A549 (cell line): ENCODE results near the gene NTM. TPM values are rescaled to one million over a fixed set of nuclear protein-coding genes. Genes with fewer than 3 reads are reported as not detected.

Source experiments
- ATAC-seq, 2 experiments: fragments of 200-7000 bp in 1 of 2; fragments of >200 bp in 1 of 2; cut with Nextera tagmentation in 1 of 2; cut with Tn5 transposase in 1 of 2; 3 replicates each; pipeline versions ENCODE4 v1.8.0 to v1.9.1; 2018 to 2020; ENCODE audit warnings: mild to moderate bottlenecking in 1 of 2, moderate library complexity in 1 of 2
- CTCF ChIA-PET: fragments of 300-600 bp; sonication (Branson Sonifier 250); formaldehyde crosslinking; extraction: SDS; loops from one replicate; lab custom pipeline; 2021; ENCODE audit warnings: antibody characterized with exemption, inconsistent platforms; lab: Yijun Ruan, JAX
- POLR2A ChIA-PET: fragments of 350-600 bp; formaldehyde crosslinking; extraction: SDS; loops from one replicate; lab custom pipeline; 2021; ENCODE audit warnings: antibody characterized with exemption, inconsistent platforms; lab: Yijun Ruan, JAX
- DNase-seq, 2 experiments: peaks; one replicate each; pipeline versions ENCODE4 v3.0.0 to v3.0.0-alpha.2; 2011 to 2016; ENCODE audit warnings: low read depth in 1 of 2, low spot score in 1 of 2
- FAIRE-seq: peaks from 2 replicates; lab custom pipeline; 2011; peaks lifted over from hg19 to GRCh38; lab: Jason Lieb, UNC
- H3K27ac ChIP-seq, 2 experiments: fragments of >200 bp; sonication (Bioruptor Twin); formaldehyde crosslinking; 3 replicates each; pipeline ENCODE4 v1.5.1; 2016 to 2017
- H3K4me1 ChIP-seq: fragments of >200 bp; sonication (Bioruptor Twin); formaldehyde crosslinking; 3 replicates; pipeline ENCODE4 v1.6.1; 2016
- H3K4me2 ChIP-seq: fragments of >200 bp; sonication (Bioruptor Twin); formaldehyde crosslinking; 3 replicates; pipeline ENCODE4 v1.6.1; 2016
- H3K4me3 ChIP-seq: fragments of >200 bp; sonication (Bioruptor Twin); formaldehyde crosslinking; 3 replicates; pipeline ENCODE4 v1.5.1; 2016
- H3K9me3 ChIP-seq: fragments of >200 bp; sonication (Bioruptor Twin); formaldehyde crosslinking; 3 replicates; pipeline ENCODE4 v1.6.1; 2016
- CEBPB ChIP-seq, 2 experiments: fragments of >200 bp in 1 of 2; sonication (Bioruptor Twin) in 1 of 2; formaldehyde crosslinking in 1 of 2; IDR thresholded peaks; 2 replicates each; pipeline ENCODE4 v1.6.1; 2012 to 2016
- CHD4 ChIP-seq: fragments of 200-600 bp; sonication (generic); IDR thresholded peaks from 2 replicates; pipeline ENCODE4 v1.6.1; 2016; ENCODE audit warnings: antibody characterized with exemption, mild to moderate bottlenecking, borderline replicate concordance
- EHF ChIP-seq: fragments of 250-450 bp; sonication (Bioruptor Pico); IDR thresholded peaks from 2 replicates; pipeline ENCODE4 v1.5.0; 2020; ENCODE audit warnings: mild to moderate bottlenecking
- EHMT2 ChIP-seq: fragments of 200-600 bp; sonication (generic); IDR thresholded peaks from 2 replicates; pipeline ENCODE4 v1.6.1; 2016; ENCODE audit warnings: antibody characterized with exemption, low read depth, mild to moderate bottlenecking, moderate library complexity
- EP300 ChIP-seq, 2 experiments: fragments of >200 bp; sonication (Bioruptor Twin); formaldehyde crosslinking; IDR thresholded peaks; 2 replicates in 1 of 2; 3 replicates in 1 of 2; pipeline ENCODE4 v1.6.1; 2016 to 2017
- FOSL2 ChIP-seq, 2 experiments: fragments of 450-650 bp in 1 of 2; fragments of >200 bp in 1 of 2; sonication (Bioruptor Twin) in 1 of 2; formaldehyde crosslinking; IDR thresholded peaks; 2 replicates each; pipeline versions ENCODE4 v1.5.0 to v1.6.1; 2016 to 2020; ENCODE audit warnings: mild to moderate bottlenecking in 1 of 2, moderate library complexity in 1 of 2
- HEYL ChIP-seq: fragments of 250-450 bp; sonication (Bioruptor Pico); IDR thresholded peaks from 2 replicates; pipeline ENCODE4 v1.8.0; 2021; ENCODE audit warnings: mild to moderate bottlenecking, moderate library complexity
- HOXB5 ChIP-seq: fragments of 250-450 bp; sonication (Bioruptor Pico); IDR thresholded peaks from 2 replicates; pipeline ENCODE4 v1.5.0; 2020; ENCODE audit warnings: mild to moderate bottlenecking, moderate library complexity
- JUN ChIP-seq, 2 experiments: fragments of >200 bp; sonication (Bioruptor Twin); formaldehyde crosslinking; IDR thresholded peaks; 2 replicates in 1 of 2; 3 replicates in 1 of 2; pipeline ENCODE4 v1.6.1; 2016 to 2017
- KDM1A ChIP-seq: fragments of 200-600 bp; sonication (generic); IDR thresholded peaks from 2 replicates; pipeline ENCODE4 v1.6.1; 2016; ENCODE audit warnings: low read depth, mild to moderate bottlenecking
- MYC ChIP-seq: IDR thresholded peaks from 2 replicates; pipeline ENCODE4 v1.6.1; 2012; ENCODE audit warnings: mild to moderate bottlenecking, inconsistent platforms, low read length, improper control_type of control experiment, borderline replicate concordance
- NPAS2 ChIP-seq: fragments of 250-450 bp; sonication (Bioruptor Pico); IDR thresholded peaks from 2 replicates; pipeline ENCODE4 v1.8.0; 2022; ENCODE audit warnings: mild to moderate bottlenecking, moderate library complexity, borderline replicate concordance
- NR3C1 ChIP-seq: fragments of >200 bp; sonication (Bioruptor Twin); formaldehyde crosslinking; IDR thresholded peaks from 3 replicates; pipeline ENCODE4 v1.6.1; 2017
- POLR2AphosphoS2 ChIP-seq: conservative IDR thresholded peaks from 2 replicates; pipeline ENCODE4 v1.6.1; 2012; ENCODE audit warnings: low read length, improper control_type of control experiment, inconsistent platforms
- RAD21 ChIP-seq, 2 experiments: fragments of >200 bp in 1 of 2; sonication (Bioruptor Twin) in 1 of 2; formaldehyde crosslinking in 1 of 2; IDR thresholded peaks in 1 of 2; conservative IDR thresholded peaks in 1 of 2; 2 replicates in 1 of 2; 3 replicates in 1 of 2; pipeline ENCODE4 v1.6.1; 2012 to 2018; ENCODE audit warnings: inconsistent platforms in 1 of 2
- RARB ChIP-seq: fragments of 250-450 bp; sonication (Bioruptor Pico); IDR thresholded peaks from 2 replicates; pipeline ENCODE4 v1.8.0; 2021; ENCODE audit warnings: mild to moderate bottlenecking, moderate library complexity
- RNF2 ChIP-seq: fragments of 200-600 bp; sonication (generic); IDR thresholded peaks from 2 replicates; pipeline ENCODE4 v1.6.1; 2016; ENCODE audit warnings: low read depth, mild to moderate bottlenecking, antibody characterized with exemption, moderate library complexity, borderline replicate concordance
- TP53 ChIP-seq: fragments of 250-450 bp; sonication (Bioruptor Pico); IDR thresholded peaks from 2 replicates; pipeline ENCODE4 v1.5.0; 2021; ENCODE audit warnings: mild to moderate bottlenecking, moderate library complexity
- ZFP36 ChIP-seq: fragments of 450-650 bp; IDR thresholded peaks from 2 replicates; pipeline ENCODE4 v1.6.1; 2014; ENCODE audit warnings: borderline replicate concordance; ENCODE audit not compliant: partially characterized antibody
- WGBS: methylation state at CpG from one replicate; pipeline ENCODE4 v1.1.6; 2017; ENCODE audit errors: missing lambda C conversion rate; 5-methylcytosine and 5-hydroxymethylcytosine counted together
- polyA plus RNA-seq, 4 experiments: library from polyadenylated mRNA; depleted of rRNA in 3 of 4; stranded (reverse); fragments of >200 nt; fragmentation: RNase III in 1 of 4; extraction: RNeasy Plus Mini Kit Qiagen cat#74134 plus additional on column Dnase treatment in 1 of 4; gene quantifications; 2 replicates in 3 of 4; 3 replicates in 1 of 4; pipeline ENCODE4 v1.2.3, GENCODE V29; 2011 to 2017
- TF ChIP-seq, protein P1 (sequence below): fragments of 450-650 bp; IDR thresholded peaks from 2 replicates; pipeline ENCODE4 v1.6.1; 2014; ENCODE audit warnings: antibody characterized with exemption
- TF ChIP-seq, protein P2 (sequence below): fragments of 200-600 bp; sonication (generic); IDR thresholded peaks from 2 replicates; pipeline ENCODE4 v1.6.1; 2016; ENCODE audit warnings: antibody characterized with exemption, mild to moderate bottlenecking, moderate library complexity
- TF ChIP-seq, protein P3 (sequence below): IDR thresholded peaks from 2 replicates; pipeline ENCODE4 v1.6.1; 2012
- TF ChIP-seq, protein P4 (sequence below): fragments of 250-450 bp; sonication (Bioruptor Pico); IDR thresholded peaks from 2 replicates; pipeline ENCODE4 v1.5.0; 2020; ENCODE audit warnings: low read depth, mild to moderate bottlenecking, moderate library complexity

Gene NTM
- polyA plus RNA-seq, 2 of the 4 experiments (the other 2 are of a cell fraction) = not detected

DNA sequence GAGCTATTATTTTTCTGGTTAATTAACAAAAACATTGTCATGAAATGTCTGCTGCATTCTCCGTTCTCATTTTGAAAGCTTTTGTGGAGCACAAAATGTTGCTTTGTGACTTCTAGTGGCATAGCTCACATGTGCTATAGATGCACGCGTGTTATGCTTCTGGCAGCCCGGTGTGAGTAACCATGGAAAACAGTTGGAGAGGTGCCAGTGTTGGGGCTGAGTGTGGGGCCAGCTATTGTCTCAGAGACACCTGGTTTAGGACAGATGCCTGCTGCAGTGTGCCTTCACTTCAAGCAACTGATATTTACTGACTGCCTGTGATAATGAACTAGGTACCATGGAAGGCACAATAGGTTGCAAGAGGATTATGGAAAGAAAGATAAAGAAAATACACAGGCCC, 760.6 kb downstream of the NTM start:
- no peaks in the 10 kb centered on the region for H3K9me3 ChIP-seq
- H3K27ac ChIP-seq = no peak overlapping the region
- TF ChIP-seq EHF (CRISPR knock-in tag) (no peak), CEBPB (IDR thresholded peaks at IDR 0.05) (no peak), FOSL2 (IDR thresholded peaks at IDR 0.05) (no peak), FOSL2 (CRISPR knock-in tag; IDR thresholded peaks at IDR 0.05) (no peak), NPAS2 (CRISPR knock-in tag) (no peak)
- TF ChIP-seq, protein P1, sequence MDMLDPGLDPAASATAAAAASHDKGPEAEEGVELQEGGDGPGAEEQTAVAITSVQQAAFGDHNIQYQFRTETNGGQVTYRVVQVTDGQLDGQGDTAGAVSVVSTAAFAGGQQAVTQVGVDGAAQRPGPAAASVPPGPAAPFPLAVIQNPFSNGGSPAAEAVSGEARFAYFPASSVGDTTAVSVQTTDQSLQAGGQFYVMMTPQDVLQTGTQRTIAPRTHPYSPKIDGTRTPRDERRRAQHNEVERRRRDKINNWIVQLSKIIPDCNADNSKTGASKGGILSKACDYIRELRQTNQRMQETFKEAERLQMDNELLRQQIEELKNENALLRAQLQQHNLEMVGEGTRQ = no peak
- no peak for ATAC-seq
- POLR2A ChIA-PET = no interaction called here
- no peaks in the 10 kb centered on the region for H3K4me1 ChIP-seq
- 61% methylated on average over 4 of the region's 4 CpGs for WGBS
- CTCF ChIA-PET = no interaction called here
- H3K4me3 ChIP-seq = no peak overlapping the region
- H3K4me2 ChIP-seq = no peak overlapping the region
- DNase-seq = no peak
- FAIRE-seq = no peak

DNA sequence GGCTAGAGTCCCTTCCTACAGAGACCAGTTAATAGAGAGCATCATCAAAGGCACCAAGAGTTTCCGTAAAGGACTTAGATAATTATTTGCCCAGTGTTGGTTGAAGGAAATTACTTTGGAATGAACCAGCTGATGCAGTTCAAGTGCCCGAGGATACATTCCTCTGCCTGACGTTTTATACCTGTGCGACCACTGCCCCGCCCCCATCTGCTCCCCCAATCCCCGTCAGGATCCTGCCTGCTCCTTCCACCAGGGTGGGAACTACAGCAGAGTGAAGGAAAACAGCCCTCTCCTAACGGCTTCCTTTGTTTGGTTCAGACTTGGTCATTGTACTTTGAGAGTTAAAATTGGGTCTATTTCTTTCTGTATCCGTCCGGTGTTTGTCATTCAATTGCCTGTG, 761.5 kb downstream of the NTM start:
- Histone ChIP-seq H3K4me2 (no peak overlapping the region), H3K9me3 (no peaks in the 10 kb centered on the region), H3K4me3 (no peak overlapping the region), H3K4me1 (no peaks in the 10 kb centered on the region), H3K27ac (no peak overlapping the region)
- TF ChIP-seq HOXB5 (CRISPR knock-in tag) (no peak), EP300 (IDR thresholded peaks at IDR 0.05) (no peak), ZFP36 (no peak), POLR2AphosphoS2 (no peak), RARB (no peak), MYC (no peak), TP53 (CRISPR knock-in tag) (no peak), EHMT2 (no peak), NR3C1 (no peak), HEYL (CRISPR knock-in tag) (no peak), RNF2 (no peak), RAD21 (conservative IDR thresholded peaks at IDR 0.05 in 1 of 2, IDR thresholded peaks at IDR 0.05 in 1 of 2) (no peak), JUN (IDR thresholded peaks at IDR 0.05) (no peak), CHD4 (no peak), KDM1A (no peak)
- TF ChIP-seq, protein P2, sequence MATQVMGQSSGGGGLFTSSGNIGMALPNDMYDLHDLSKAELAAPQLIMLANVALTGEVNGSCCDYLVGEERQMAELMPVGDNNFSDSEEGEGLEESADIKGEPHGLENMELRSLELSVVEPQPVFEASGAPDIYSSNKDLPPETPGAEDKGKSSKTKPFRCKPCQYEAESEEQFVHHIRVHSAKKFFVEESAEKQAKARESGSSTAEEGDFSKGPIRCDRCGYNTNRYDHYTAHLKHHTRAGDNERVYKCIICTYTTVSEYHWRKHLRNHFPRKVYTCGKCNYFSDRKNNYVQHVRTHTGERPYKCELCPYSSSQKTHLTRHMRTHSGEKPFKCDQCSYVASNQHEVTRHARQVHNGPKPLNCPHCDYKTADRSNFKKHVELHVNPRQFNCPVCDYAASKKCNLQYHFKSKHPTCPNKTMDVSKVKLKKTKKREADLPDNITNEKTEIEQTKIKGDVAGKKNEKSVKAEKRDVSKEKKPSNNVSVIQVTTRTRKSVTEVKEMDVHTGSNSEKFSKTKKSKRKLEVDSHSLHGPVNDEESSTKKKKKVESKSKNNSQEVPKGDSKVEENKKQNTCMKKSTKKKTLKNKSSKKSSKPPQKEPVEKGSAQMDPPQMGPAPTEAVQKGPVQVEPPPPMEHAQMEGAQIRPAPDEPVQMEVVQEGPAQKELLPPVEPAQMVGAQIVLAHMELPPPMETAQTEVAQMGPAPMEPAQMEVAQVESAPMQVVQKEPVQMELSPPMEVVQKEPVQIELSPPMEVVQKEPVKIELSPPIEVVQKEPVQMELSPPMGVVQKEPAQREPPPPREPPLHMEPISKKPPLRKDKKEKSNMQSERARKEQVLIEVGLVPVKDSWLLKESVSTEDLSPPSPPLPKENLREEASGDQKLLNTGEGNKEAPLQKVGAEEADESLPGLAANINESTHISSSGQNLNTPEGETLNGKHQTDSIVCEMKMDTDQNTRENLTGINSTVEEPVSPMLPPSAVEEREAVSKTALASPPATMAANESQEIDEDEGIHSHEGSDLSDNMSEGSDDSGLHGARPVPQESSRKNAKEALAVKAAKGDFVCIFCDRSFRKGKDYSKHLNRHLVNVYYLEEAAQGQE = no peak
- TF ChIP-seq, protein P3, sequence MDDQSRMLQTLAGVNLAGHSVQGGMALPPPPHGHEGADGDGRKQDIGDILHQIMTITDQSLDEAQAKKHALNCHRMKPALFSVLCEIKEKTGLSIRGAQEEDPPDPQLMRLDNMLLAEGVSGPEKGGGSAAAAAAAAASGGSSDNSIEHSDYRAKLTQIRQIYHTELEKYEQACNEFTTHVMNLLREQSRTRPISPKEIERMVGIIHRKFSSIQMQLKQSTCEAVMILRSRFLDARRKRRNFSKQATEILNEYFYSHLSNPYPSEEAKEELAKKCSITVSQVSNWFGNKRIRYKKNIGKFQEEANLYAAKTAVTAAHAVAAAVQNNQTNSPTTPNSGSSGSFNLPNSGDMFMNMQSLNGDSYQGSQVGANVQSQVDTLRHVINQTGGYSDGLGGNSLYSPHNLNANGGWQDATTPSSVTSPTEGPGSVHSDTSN = no peak
- TF ChIP-seq, protein P1 = no peak
- TF ChIP-seq, protein P4, sequence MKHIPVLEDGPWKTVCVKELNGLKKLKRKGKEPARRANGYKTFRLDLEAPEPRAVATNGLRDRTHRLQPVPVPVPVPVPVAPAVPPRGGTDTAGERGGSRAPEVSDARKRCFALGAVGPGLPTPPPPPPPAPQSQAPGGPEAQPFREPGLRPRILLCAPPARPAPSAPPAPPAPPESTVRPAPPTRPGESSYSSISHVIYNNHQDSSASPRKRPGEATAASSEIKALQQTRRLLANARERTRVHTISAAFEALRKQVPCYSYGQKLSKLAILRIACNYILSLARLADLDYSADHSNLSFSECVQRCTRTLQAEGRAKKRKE (CRISPR knock-in tag) = no peak
- FAIRE-seq = no peak
- 19% methylated on average over 8 of the region's 9 CpGs for WGBS
- POLR2A ChIA-PET = no interaction called here
- CTCF ChIA-PET = interaction anchor here (0.7 to 1.0 kb wide), 2 partner anchors 12 kb away, joined by 3 to 4 read pairs; no protein-coding TSS in a partner anchor
- no peak for DNase-seq
- ATAC-seq = no peak
